H1 (cell line): ENCODE data around the gene C2orf78. TPM values are rescaled to one million over a fixed set of nuclear protein-coding genes. Genes with fewer than 3 reads are reported as not detected.

ENCODE experiments used
- CTCF ChIA-PET: fragments of 300-600 bp; sonication (Branson Sonifier 250); formaldehyde crosslinking; loops from one replicate; lab custom pipeline; 2021; ENCODE audit not compliant: partially characterized antibody; lab: Charles Lee
- POLR2A ChIA-PET: fragments of 300-600 bp; sonication (Branson Sonifier 250); formaldehyde crosslinking; loops from one replicate; lab custom pipeline; 2021; ENCODE audit warnings: inconsistent platforms; ENCODE audit not compliant: partially characterized antibody; lab: Charles Lee
- DNase-seq, 2 experiments: peaks; one replicate each; pipeline versions ENCODE4 v3.0.0 to v3.0.0-alpha.2; 2010 to 2022; ENCODE audit warnings: low spot score in 2 of 2, low read depth in 1 of 2, mixed read lengths in 1 of 2
- FAIRE-seq: peaks from 2 replicates; lab custom pipeline; 2011; peaks lifted over from hg19 to GRCh38; lab: Jason Lieb, UNC
- H2AFZ ChIP-seq: 2 replicates; pipeline ENCODE4 v1.8.1; 2012; ENCODE audit warnings: low read length, inconsistent platforms
- H2AK5ac ChIP-seq: 2 replicates; pipeline ENCODE4 v1.6.1; 2013; ENCODE audit warnings: low read depth, low read length
- H2BK120ac ChIP-seq: replicated peaks from 2 replicates; pipeline ENCODE3; 2013; ENCODE audit warnings: low read depth, low read length, inconsistent platforms
- H2BK12ac ChIP-seq: 2 replicates; pipeline ENCODE4 v1.6.1; 2013; ENCODE audit warnings: low read depth, low read length
- H2BK15ac ChIP-seq: 2 replicates; pipeline ENCODE4 v1.6.1; 2013; ENCODE audit warnings: low read length
- H2BK20ac ChIP-seq: 2 replicates; pipeline ENCODE4 v1.6.1; 2013; ENCODE audit warnings: low read length
- H2BK5ac ChIP-seq: 2 replicates; pipeline ENCODE4 v1.6.1; 2013; ENCODE audit warnings: low read depth, low read length
- H3K14ac ChIP-seq: 2 replicates; pipeline ENCODE4 v1.6.1; 2013; ENCODE audit warnings: inconsistent platforms; ENCODE audit not compliant: insufficient read length
- H3K18ac ChIP-seq: 2 replicates; pipeline ENCODE4 v1.6.1; 2013; ENCODE audit warnings: low read length; ENCODE audit errors: extremely low read depth
- H3K23ac ChIP-seq: 2 replicates; pipeline ENCODE4 v1.6.1; 2013; ENCODE audit warnings: inconsistent platforms; ENCODE audit not compliant: insufficient read length
- H3K23me2 ChIP-seq: 2 replicates; pipeline ENCODE4 v1.6.1; 2013; ENCODE audit warnings: low read depth, low read length
- H3K27ac ChIP-seq: 2 replicates; pipeline ENCODE4 v1.6.1; 2011; ENCODE audit warnings: low read depth, low read length, inconsistent platforms
- H3K27me3 ChIP-seq, 4 experiments: replicated peaks in 1 of 4; 1 replicate in 1 of 4; 2 replicates in 3 of 4; pipeline versions ENCODE4 v1.6.1 to v1.8.1; 2011 to 2013; ENCODE audit warnings: low read length in 3 of 4, mild to moderate bottlenecking in 3 of 4, inconsistent platforms in 2 of 4, mixed read lengths in 2 of 4, moderate library complexity in 1 of 4; ENCODE audit not compliant: control insufficient read depth in 3 of 4, insufficient read depth in 3 of 4; ENCODE audit errors: extremely low read depth in 1 of 4
- H3K36me3 ChIP-seq, 4 experiments: 2 replicates each; pipeline versions ENCODE4 v1.6.1 to v1.8.1; 2011 to 2013; ENCODE audit warnings: mild to moderate bottlenecking in 4 of 4, low read length in 3 of 4, moderate library complexity in 2 of 4, control low read depth in 1 of 4, inconsistent platforms in 1 of 4; ENCODE audit not compliant: insufficient read depth in 4 of 4, control insufficient read depth in 2 of 4
- H3K4ac ChIP-seq: replicated peaks from 2 replicates; pipeline ENCODE3; 2013; ENCODE audit warnings: low read length, low read depth, mixed read lengths, inconsistent platforms; ENCODE audit not compliant: insufficient read length
- H3K4me1 ChIP-seq, 4 experiments: replicated peaks in 1 of 4; 1 replicate in 1 of 4; 2 replicates in 3 of 4; pipeline versions ENCODE4 v1.6.1 to v1.8.1; 2011 to 2013; ENCODE audit warnings: low read length in 3 of 4, inconsistent platforms in 2 of 4, mixed read lengths in 1 of 4; ENCODE audit not compliant: insufficient read depth in 4 of 4, control insufficient read depth in 3 of 4
- H3K4me2 ChIP-seq, 2 experiments: 2 replicates each; pipeline versions ENCODE4 v1.6.1 to v1.8.1; 2011 to 2013; ENCODE audit warnings: low read depth in 2 of 2, low read length in 2 of 2, control low read depth in 1 of 2, inconsistent platforms in 1 of 2, mild to moderate bottlenecking in 1 of 2; ENCODE audit not compliant: insufficient read depth in 1 of 2
- H3K4me3 ChIP-seq, 4 experiments: fragments of 200-600, 300-600 bp in 1 of 4; sonication (generic), shearing (Covaris generic), sonication (Bioruptor Twin) in 1 of 4; 2 replicates each; pipeline versions ENCODE4 v1.5.1 to v1.8.1; 2011 to 2016; ENCODE audit warnings: low read length in 4 of 4, low read depth in 3 of 4, control low read depth in 2 of 4, inconsistent platforms in 2 of 4, mild to moderate bottlenecking in 2 of 4, mixed read lengths in 1 of 4, moderate library complexity in 1 of 4; ENCODE audit not compliant: insufficient read depth in 2 of 4; ENCODE audit errors: extremely low read depth in 1 of 4
- H3K56ac ChIP-seq: replicated peaks from 2 replicates; pipeline ENCODE3; 2013; ENCODE audit warnings: low read depth, mild to moderate bottlenecking, mixed read lengths, low read length, inconsistent platforms; ENCODE audit not compliant: insufficient read length
- H3K79me1 ChIP-seq: 2 replicates; pipeline ENCODE4 v1.6.1; 2013; ENCODE audit warnings: low read depth, low read length, control low read depth
- H3K79me2 ChIP-seq, 2 experiments: 2 replicates each; pipeline versions ENCODE4 v1.6.1 to v1.8.1; 2012 to 2013; ENCODE audit warnings: low read length in 2 of 2, mild to moderate bottlenecking in 2 of 2, inconsistent platforms in 1 of 2; ENCODE audit not compliant: insufficient read depth in 2 of 2, control insufficient read depth in 1 of 2
- H3K9ac ChIP-seq, 4 experiments: replicated peaks in 1 of 4; 1 replicate in 1 of 4; 2 replicates in 3 of 4; pipeline versions ENCODE4 v1.6.1 to v1.8.1; 2011 to 2013; ENCODE audit warnings: low read depth in 3 of 4, low read length in 3 of 4, control low read depth in 2 of 4, mild to moderate bottlenecking in 2 of 4, moderate library complexity in 2 of 4, inconsistent platforms in 1 of 4; ENCODE audit errors: extremely low read depth in 1 of 4
- H3K9me3 ChIP-seq, 2 experiments: 2 replicates each; pipeline versions ENCODE4 v1.6.1 to v1.8.1; 2012 to 2013; ENCODE audit warnings: mild to moderate bottlenecking in 2 of 2, moderate library complexity in 2 of 2, control low read depth in 1 of 2, inconsistent platforms in 1 of 2, low read depth in 1 of 2, low read length in 1 of 2, mixed read lengths in 1 of 2; ENCODE audit not compliant: insufficient read depth in 2 of 2
- H4K20me1 ChIP-seq, 2 experiments: replicated peaks in 1 of 2; 2 replicates each; pipeline versions ENCODE3 to v1.8.1; 2011 to 2013; ENCODE audit warnings: inconsistent platforms in 2 of 2, low read length in 2 of 2, mild to moderate bottlenecking in 1 of 2; ENCODE audit not compliant: insufficient read depth in 2 of 2, control insufficient read depth in 1 of 2
- H4K5ac ChIP-seq: 2 replicates; pipeline ENCODE4 v1.6.1; 2013; ENCODE audit warnings: low read length, low read depth, mixed read lengths, inconsistent platforms; ENCODE audit not compliant: insufficient read length
- H4K8ac ChIP-seq: 2 replicates; pipeline ENCODE4 v1.8.0; 2013; ENCODE audit warnings: mild to moderate bottlenecking, moderate library complexity, low read length, inconsistent platforms; ENCODE audit not compliant: insufficient read depth; ENCODE audit errors: extremely low read depth
- H4K91ac ChIP-seq: replicated peaks from 2 replicates; pipeline ENCODE3; 2013; ENCODE audit warnings: low read length, mixed read lengths, inconsistent platforms; ENCODE audit not compliant: insufficient read length
- ATF2 ChIP-seq: IDR thresholded peaks from 2 replicates; pipeline ENCODE4 v1.6.1; 2012; ENCODE audit warnings: low read length, inconsistent platforms
- BACH1 ChIP-seq: IDR thresholded peaks from 2 replicates; pipeline ENCODE4 v1.6.1; 2012; ENCODE audit warnings: low read length, improper control_type of control experiment
- CTBP2 ChIP-seq: IDR thresholded peaks from 2 replicates; pipeline ENCODE4 v1.7.0; 2011; ENCODE audit warnings: borderline replicate concordance, mild to moderate bottlenecking, moderate library complexity, mixed read lengths, low read length; ENCODE audit not compliant: insufficient read depth, insufficient read length
- EGR1 ChIP-seq: IDR thresholded peaks from 2 replicates; pipeline ENCODE4 v1.6.1; 2011; ENCODE audit warnings: low read depth, low read length, borderline replicate concordance
- GABPA ChIP-seq: IDR thresholded peaks from 2 replicates; pipeline ENCODE4 v1.6.1; 2011; ENCODE audit warnings: mild to moderate bottlenecking, low read length, moderate library complexity, borderline replicate concordance; ENCODE audit not compliant: insufficient read depth
- HDAC2 ChIP-seq, 2 experiments: fragments of 300-600 bp in 1 of 2; sonication (generic) in 1 of 2; IDR thresholded peaks; 2 replicates each; pipeline ENCODE4 v1.6.1; 2011 to 2012; ENCODE audit warnings: low read depth in 2 of 2, low read length in 2 of 2, mild to moderate bottlenecking in 2 of 2, moderate library complexity in 2 of 2, borderline replicate concordance in 1 of 2, inconsistent platforms in 1 of 2
- KDM4A ChIP-seq: IDR thresholded peaks from one replicate; pipeline ENCODE4 v1.7.1; 2012; ENCODE audit warnings: low read depth, mild to moderate bottlenecking, moderate library complexity, low read length, inconsistent platforms; ENCODE audit not compliant: severe bottlenecking
- MAFK ChIP-seq: IDR thresholded peaks from 2 replicates; pipeline ENCODE4 v1.6.1; 2012; ENCODE audit warnings: low read depth, mild to moderate bottlenecking, improper control_type of control experiment, low read length
- RAD21 ChIP-seq, 2 experiments: IDR thresholded peaks in 1 of 2; conservative IDR thresholded peaks in 1 of 2; 2 replicates each; pipeline ENCODE4 v1.6.1; 2011; ENCODE audit warnings: low read depth in 2 of 2, low read length in 2 of 2, improper control_type of control experiment in 1 of 2, inconsistent platforms in 1 of 2, mild to moderate bottlenecking in 1 of 2, moderate library complexity in 1 of 2
- SP2 ChIP-seq: IDR thresholded peaks from 2 replicates; pipeline ENCODE4 v1.6.1; 2012; ENCODE audit warnings: mild to moderate bottlenecking, low read length, inconsistent platforms
- TCF12 ChIP-seq: IDR thresholded peaks from 2 replicates; pipeline ENCODE4 v1.6.1; 2011; ENCODE audit warnings: low read depth, mild to moderate bottlenecking, low read length
- TEAD4 ChIP-seq: IDR thresholded peaks from 2 replicates; pipeline ENCODE4 v1.6.1; 2012; ENCODE audit warnings: low read depth, low read length, inconsistent platforms, mixed read lengths
- WGBS, 2 experiments: shearing (Covaris generic) in 1 of 2; methylation state at CpG; one replicate each; pipeline versions ENCODE4 v1.1.6 to v1.1.7; 2013 to 2015; ENCODE audit warnings: low lambda C conversion rate in 2 of 2, mixed read lengths in 2 of 2, inconsistent platforms in 1 of 2, low coverage in 1 of 2, missing lambda C conversion rate in 1 of 2; ENCODE audit not compliant: insufficient replicate concordance in 2 of 2, insufficient coverage in 1 of 2, insufficient read length in 1 of 2; ENCODE audit errors: extremely low coverage in 1 of 2, missing lambda C conversion rate in 1 of 2; 5-methylcytosine and 5-hydroxymethylcytosine counted together
- polyA plus RNA-seq, 7 experiments: library from polyadenylated mRNA; depleted of rRNA in 3 of 7; stranded (reverse) in 5 of 7; unstranded in 2 of 7; fragments of >200 nt in 5 of 7; fragments of 200-250 nt in 2 of 7; gene quantifications; 1 replicate in 5 of 7; 2 replicates in 1 of 7; 4 replicates in 1 of 7; pipeline versions ENCODE4 v1.2.1 to v1.2.3, GENCODE V29; 2011 to 2013; ENCODE audit warnings: missing spikeins in 2 of 7, mixed read lengths in 2 of 7
- total RNA-seq: library from RNA; stranded (reverse); fragmentation: NEBNext Ultra II Directional; extraction: Animal tissue kit (Norgen Biotek cat#: 25700); gene quantifications from 2 replicates; pipeline ENCODE4 v1.2.1, GENCODE V29; 2021

The C2orf78 gene
- total and polyA plus RNA-seq, 2 of the 8 experiments (the other 6 are each of a cell fraction or from before 2014, with no cell fraction given): 0.39 to 0.89 TPM

GRCh38 chr2:73762571-73762970 is 21.4 kb upstream of the C2orf78 start:
- no peak overlapping the region for H3K18ac ChIP-seq
- H4K8ac ChIP-seq: no peak overlapping the region
- H2BK5ac ChIP-seq: no peak overlapping the region
- no peaks in the 10 kb centered on the region for H3K23me2 ChIP-seq
- POLR2A ChIA-PET: no interaction called here
- H4K91ac ChIP-seq: no peak overlapping the region
- no peak overlapping the region for H3K4ac ChIP-seq
- H3K79me2 ChIP-seq: no peaks in the 10 kb centered on the region
- WGBS, 2 experiments: 88% methylated on average over 1 of the region's 1 CpG; no CpG with 5 or more reads in 1 of the 2 experiments
- H2BK120ac ChIP-seq: no peak overlapping the region
- no peak overlapping the region for H3K23ac ChIP-seq
- no peaks in the 10 kb centered on the region for H3K27me3 ChIP-seq
- H3K9me3 ChIP-seq: no peaks in the 10 kb centered on the region
- no peaks in the 10 kb centered on the region for H4K20me1 ChIP-seq
- no peak overlapping the region for H2AK5ac ChIP-seq
- peaks cover 7 to 41% (median 25%) of the 10 kb centered on the region in 4 experiments for H3K36me3 ChIP-seq
- DNase-seq: no peak
- H2BK20ac ChIP-seq: no peak overlapping the region
- FAIRE-seq: no peak
- no peak overlapping the region for H3K9ac ChIP-seq
- CTCF ChIA-PET: interaction anchor here (0.7 to 1.3 kb wide), 3 partner anchors 16 to 135 kb away, joined by 3 read pairs; no protein-coding TSS in a partner anchor
- no peak overlapping the region for H2BK15ac ChIP-seq
- H3K79me1 ChIP-seq: no peaks in the 10 kb centered on the region
- no peak overlapping the region for H3K27ac ChIP-seq
- H2AFZ ChIP-seq: no peak overlapping the region
- H2BK12ac ChIP-seq: no peak overlapping the region
- H3K4me3 ChIP-seq: no peak overlapping the region
- no peak overlapping the region for H4K5ac ChIP-seq
- H3K14ac ChIP-seq: no peak overlapping the region
- H3K4me1 ChIP-seq: no peaks in the 10 kb centered on the region
- no peak overlapping the region for H3K4me2 ChIP-seq
- H3K56ac ChIP-seq: no peak overlapping the region
- no peak for TF ChIP-seq ATF2
- TF ChIP-seq HDAC2 (IDR thresholded peaks at IDR 0.05; ENCODE audit: borderline replicate concordance in 1 of 2, low read depth in 2 of 2, low read length in 2 of 2): no peak
- no peak for TF ChIP-seq TEAD4
- no peak for TF ChIP-seq EGR1
- TF ChIP-seq RAD21 (IDR thresholded peaks at IDR 0.05 in 1 of 2, conservative IDR thresholded peaks at IDR 0.05 in 1 of 2; ENCODE audit: low read depth in 2 of 2, low read length in 2 of 2): no peak
- TF ChIP-seq KDM4A: no peak
- TF ChIP-seq SP2: no peak
- no peak for TF ChIP-seq GABPA
- no peak for TF ChIP-seq TCF12
- TF ChIP-seq BACH1: no peak
- TF ChIP-seq MAFK: no peak
- no peak for TF ChIP-seq CTBP2
